Mucosa of rectum (tissue), 2 donors: Measurements from ENCODE around the gene PDZK1IP1.

Experiments
- H3K27ac ChIP-seq, 2 donors: one replicate each; pipeline ENCODE4 v1.7.0; 2013; ENCODE audit warnings: inconsistent platforms in 2 of 2, low read depth in 2 of 2, low read length in 2 of 2
- H3K27me3 ChIP-seq, 2 donors: one replicate each; pipeline ENCODE4 v1.7.0; 2013; ENCODE audit warnings: low read length in 2 of 2; ENCODE audit not compliant: control insufficient read depth in 2 of 2, insufficient read depth in 2 of 2
- H3K36me3 ChIP-seq, 2 donors: one replicate each; pipeline ENCODE4 v1.7.0; 2013; ENCODE audit warnings: low read length in 2 of 2; ENCODE audit not compliant: control insufficient read depth in 2 of 2, insufficient read depth in 2 of 2
- H3K4me1 ChIP-seq, 2 donors: one replicate each; pipeline ENCODE4 v1.7.0; 2013; ENCODE audit warnings: low read length in 2 of 2, mild to moderate bottlenecking in 1 of 2; ENCODE audit not compliant: control insufficient read depth in 2 of 2, insufficient read depth in 2 of 2
- H3K4me3 ChIP-seq, 2 donors: one replicate each; pipeline ENCODE4 v1.7.0; 2013; ENCODE audit warnings: low read length in 2 of 2
- H3K9ac ChIP-seq, 2 donors: one replicate each; pipeline ENCODE4 v1.7.0; 2013; ENCODE audit warnings: low read length in 2 of 2, low read depth in 1 of 2, mild to moderate bottlenecking in 1 of 2
- H3K9me3 ChIP-seq, 2 donors: one replicate each; pipeline ENCODE4 v1.7.0; 2013; ENCODE audit warnings: low read length in 2 of 2; ENCODE audit not compliant: control insufficient read depth in 2 of 2
- donor health status: healthy.
- donor health status: Normal muscosa, but diverticular disease.

Gene PDZK1IP1

DNA sequence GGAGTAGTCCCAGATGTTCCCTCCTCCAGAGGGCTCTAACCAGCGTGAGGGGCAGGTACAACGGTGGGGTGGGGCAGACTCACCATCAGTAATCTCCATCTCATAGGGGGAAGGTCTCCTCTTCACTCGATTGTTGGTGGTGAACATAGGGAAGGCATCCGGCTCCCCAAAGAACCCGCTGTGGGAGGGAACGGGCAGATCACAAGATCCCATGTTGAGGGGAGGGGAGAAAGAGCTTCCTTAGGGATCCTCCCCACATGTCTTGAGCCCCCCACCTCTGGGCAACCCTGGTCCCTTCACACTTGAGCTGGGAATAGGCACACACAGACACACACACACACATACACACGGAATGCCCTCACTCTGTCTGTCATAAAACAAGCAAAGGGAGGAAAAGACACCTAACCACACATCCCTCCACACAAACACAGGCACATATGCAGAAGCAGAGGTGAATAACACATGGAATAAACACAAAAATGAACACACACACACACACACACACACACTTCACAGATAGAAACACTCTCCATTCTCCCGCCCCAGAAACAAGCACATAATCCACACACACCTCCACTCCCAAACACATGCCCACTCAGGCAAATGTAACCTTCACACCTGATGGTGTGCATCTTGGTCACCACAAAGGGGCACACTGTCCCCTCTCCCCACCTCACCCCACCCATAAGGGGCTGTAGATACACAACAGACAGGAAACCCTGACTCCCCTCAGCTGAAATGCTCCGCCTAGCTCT, 34.3 kb upstream of the PDZK1IP1 start:
- Histone ChIP-seq H3K27ac (no peak overlapping the region), H3K36me3 (no peaks in the 10 kb centered on the region), H3K9me3 (no peaks in the 10 kb centered on the region), H3K4me3 (no peak overlapping the region), H3K9ac (no peak overlapping the region), H3K27me3 (peaks cover 55 to 66% of the 10 kb centered on the region in 2 donors), H3K4me1 (peaks cover 0 to 3% of the 10 kb centered on the region in 2 donors)

DNA sequence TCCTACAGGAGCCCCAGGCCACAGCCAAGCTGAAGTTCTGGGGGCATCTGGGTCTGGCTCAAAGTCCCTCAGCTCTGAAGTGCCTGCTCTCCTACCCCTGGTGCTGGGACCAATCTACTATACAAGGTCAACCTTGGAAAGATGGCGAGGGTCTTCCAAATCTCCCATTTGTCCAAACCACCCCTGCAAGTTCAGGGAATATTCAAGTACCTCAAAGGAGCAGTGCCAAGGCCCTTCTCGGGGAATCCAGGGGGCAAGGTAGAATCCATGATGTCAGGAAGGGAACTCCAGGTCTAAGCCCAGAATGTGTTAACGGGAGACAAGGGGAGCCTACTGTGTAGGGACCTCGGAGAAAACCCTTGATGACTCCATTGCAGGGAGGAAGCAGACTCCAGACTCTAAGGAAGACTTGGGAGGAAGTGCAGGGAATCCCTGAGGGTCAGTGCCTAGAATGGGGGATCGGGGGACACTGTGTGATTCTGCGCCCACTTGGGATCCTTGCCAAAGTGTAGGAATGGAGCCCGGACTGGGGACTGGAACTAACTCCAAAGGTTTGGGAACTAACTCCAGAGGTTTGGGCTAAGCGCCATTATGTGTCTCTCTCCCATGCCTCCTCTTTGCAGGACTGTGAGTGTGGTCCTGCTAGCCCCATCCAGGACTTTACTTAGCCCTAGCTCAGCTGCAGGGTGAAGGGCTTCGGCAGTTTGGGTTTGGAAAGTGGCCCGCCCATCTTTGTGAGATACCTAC, 33.5 kb upstream of the PDZK1IP1 start:
- H3K27me3 ChIP-seq, result peaks cover 48 to 59% of the 10 kb centered on the region in 2 donors
- no peaks in the 10 kb centered on the region for H3K36me3 ChIP-seq
- H3K4me1 ChIP-seq, result peaks cover 0 to 3% of the 10 kb centered on the region in 2 donors
- H3K9ac ChIP-seq, result no peak overlapping the region
- no peak overlapping the region for H3K27ac ChIP-seq
- no peak overlapping the region for H3K4me3 ChIP-seq
- H3K9me3 ChIP-seq, result no peaks in the 10 kb centered on the region

GRCh38 chr1:47222476-47222875, 32.6 kb upstream of the PDZK1IP1 start:
- Histone ChIP-seq H3K27ac (no peak overlapping the region), H3K9me3 (no peaks in the 10 kb centered on the region), H3K9ac (no peak overlapping the region), H3K4me1 (peaks cover 0 to 3% of the 10 kb centered on the region in 2 donors), H3K4me3 (no peak overlapping the region), H3K36me3 (no peaks in the 10 kb centered on the region), H3K27me3 (peaks cover 44 to 51% of the 10 kb centered on the region in 2 donors)

DNA sequence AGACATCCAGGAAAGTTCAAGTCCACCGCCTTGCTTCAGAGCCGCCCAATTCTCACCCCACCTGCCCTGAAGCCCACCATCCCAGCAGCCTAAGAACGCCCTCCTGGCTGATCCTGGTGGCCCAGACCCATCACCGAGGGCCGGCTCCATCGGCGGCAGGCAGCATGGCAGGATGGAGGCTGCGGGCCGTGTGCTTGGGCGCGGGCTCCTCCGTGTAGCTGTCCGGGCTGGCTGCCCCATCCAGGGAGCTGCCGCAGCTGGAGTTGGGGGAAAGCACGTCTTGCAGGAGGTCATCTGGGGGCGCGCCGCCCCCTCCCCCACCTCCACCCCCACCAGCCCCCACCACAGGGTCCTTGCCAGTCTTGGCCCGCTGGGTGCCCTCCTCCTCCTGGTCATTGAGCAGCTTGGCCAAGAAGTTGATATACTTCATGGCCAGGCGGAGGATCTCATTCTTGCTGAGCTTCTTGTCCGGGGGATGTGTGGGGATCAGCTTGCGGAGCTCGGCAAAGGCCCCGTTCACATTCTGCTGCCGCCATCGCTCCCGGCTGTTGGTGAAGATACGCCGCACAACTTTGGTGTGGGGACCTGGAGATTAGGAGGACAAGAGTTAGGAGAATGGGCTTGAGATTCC, 29.9 kb upstream of the PDZK1IP1 start:
- H3K9me3 ChIP-seq, result no peaks in the 10 kb centered on the region
- no peak overlapping the region for H3K27ac ChIP-seq
- no peaks in the 10 kb centered on the region for H3K4me1 ChIP-seq
- H3K4me3 ChIP-seq, result no peak overlapping the region
- no peak overlapping the region for H3K9ac ChIP-seq
- H3K36me3 ChIP-seq, result no peaks in the 10 kb centered on the region
- peaks cover 23 to 28% of the 10 kb centered on the region in 2 donors for H3K27me3 ChIP-seq

DNA sequence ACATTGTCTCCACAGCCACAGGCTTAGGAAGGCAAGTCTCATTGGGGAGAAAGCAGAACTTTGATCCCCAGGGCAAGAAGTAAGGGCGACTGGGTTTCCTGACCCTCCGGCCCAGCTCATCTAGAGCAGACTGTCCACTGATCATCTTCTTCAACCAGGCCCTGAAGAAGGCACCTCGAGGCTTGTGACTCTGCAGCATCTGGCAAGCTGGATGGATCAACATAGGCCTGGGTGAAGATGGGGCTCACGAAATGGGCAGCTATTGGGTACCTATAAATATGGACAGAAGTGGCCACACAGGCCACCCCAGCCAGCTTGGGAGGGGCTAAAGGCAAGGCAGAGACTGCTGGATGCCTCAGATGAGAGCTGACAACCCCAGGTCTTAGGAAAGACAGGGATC, 29.2 kb upstream of the PDZK1IP1 start:
- no peaks in the 10 kb centered on the region for H3K36me3 ChIP-seq
- H3K27me3 ChIP-seq, result peaks cover 16 to 21% of the 10 kb centered on the region in 2 donors
- no peaks in the 10 kb centered on the region for H3K9me3 ChIP-seq
- H3K4me3 ChIP-seq, result no peak overlapping the region
- H3K9ac ChIP-seq, result no peak overlapping the region
- no peak overlapping the region for H3K27ac ChIP-seq
- H3K4me1 ChIP-seq, result no peaks in the 10 kb centered on the region

DNA sequence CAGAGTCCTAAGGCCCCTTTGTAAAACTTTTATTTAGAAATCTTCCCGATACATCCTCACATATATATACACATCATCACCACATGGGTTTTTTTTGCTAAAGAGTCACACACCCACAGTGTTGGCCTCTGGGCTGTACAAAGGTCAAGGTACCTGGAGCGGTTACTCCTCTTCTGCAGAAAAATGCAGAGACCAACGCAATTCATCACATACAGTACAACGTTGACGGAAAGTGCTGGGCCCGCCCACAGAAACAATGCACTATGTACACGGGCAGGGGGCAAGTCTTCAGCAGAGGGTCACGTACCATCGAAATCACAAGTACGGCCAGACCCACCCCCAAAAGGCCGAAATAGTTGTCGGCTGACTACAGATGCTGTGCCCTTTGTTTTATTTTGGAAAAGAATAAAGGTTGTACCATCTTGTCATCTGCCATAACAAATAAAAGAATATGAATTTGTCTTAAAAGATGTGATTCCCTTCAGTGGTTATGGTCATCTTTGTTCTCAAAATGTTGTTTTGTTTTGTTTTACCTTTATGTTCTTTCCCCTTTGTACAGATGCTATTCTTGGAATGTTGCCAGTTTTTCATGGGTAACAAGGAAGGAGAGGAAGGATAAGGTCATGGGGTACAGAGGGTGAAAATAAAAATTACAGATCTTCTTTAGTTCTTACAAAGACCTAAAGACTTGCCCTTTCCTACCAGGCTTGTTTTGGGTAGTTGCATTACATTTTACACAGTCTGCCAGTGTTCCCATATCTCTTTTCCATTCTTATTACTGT, 26.6 kb upstream of the PDZK1IP1 start:
- H3K27ac ChIP-seq, result no peak overlapping the region
- H3K9ac ChIP-seq, result no peak overlapping the region
- H3K9me3 ChIP-seq, result no peaks in the 10 kb centered on the region
- no peak overlapping the region for H3K4me3 ChIP-seq
- peaks cover 0 to 2% of the 10 kb centered on the region in 2 donors for H3K27me3 ChIP-seq
- no peaks in the 10 kb centered on the region for H3K36me3 ChIP-seq
- peaks cover 0 to 2% of the 10 kb centered on the region in 2 donors for H3K4me1 ChIP-seq

- Histone ChIP-seq H3K9ac (no peak overlapping the region), H3K4me1 (peaks cover 0 to 2% of the 10 kb centered on the region in 2 donors), H3K27ac (no peak overlapping the region), H3K36me3 (no peaks in the 10 kb centered on the region), H3K27me3 (peaks cover 0 to 2% of the 10 kb centered on the region in 2 donors), H3K4me3 (no peak overlapping the region), H3K9me3 (no peaks in the 10 kb centered on the region)
Observed at GRCh38 chr1:47215713-47216112, 25.9 kb upstream of the PDZK1IP1 start.

DNA sequence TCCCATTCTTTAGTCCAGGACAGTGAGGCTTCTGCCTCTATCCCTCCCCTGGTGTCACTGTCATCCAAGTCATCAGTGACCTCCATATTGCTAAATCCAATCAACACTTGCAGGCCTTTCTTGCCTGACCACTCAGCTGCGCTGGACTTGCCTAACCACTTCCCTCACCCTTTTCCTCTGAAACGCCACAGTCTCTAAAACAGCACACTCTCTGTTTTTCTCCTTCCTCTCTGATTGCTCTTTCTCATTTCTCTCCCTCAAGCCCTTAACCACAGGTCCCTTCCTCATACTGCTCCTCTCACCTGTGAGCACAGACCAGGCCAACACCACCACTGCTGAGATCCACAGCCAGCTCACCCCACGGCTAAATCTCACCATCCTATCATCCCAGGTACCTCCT, 24.7 kb upstream of the PDZK1IP1 start:
- H3K4me3 ChIP-seq, result no peak overlapping the region
- H3K4me1 ChIP-seq, result peaks cover 0 to 2% of the 10 kb centered on the region in 2 donors
- H3K9me3 ChIP-seq, result no peaks in the 10 kb centered on the region
- H3K27ac ChIP-seq, result no peak overlapping the region
- no peak overlapping the region for H3K9ac ChIP-seq
- no peaks in the 10 kb centered on the region for H3K36me3 ChIP-seq
- peaks cover 0 to 8% of the 10 kb centered on the region in 2 donors for H3K27me3 ChIP-seq

DNA sequence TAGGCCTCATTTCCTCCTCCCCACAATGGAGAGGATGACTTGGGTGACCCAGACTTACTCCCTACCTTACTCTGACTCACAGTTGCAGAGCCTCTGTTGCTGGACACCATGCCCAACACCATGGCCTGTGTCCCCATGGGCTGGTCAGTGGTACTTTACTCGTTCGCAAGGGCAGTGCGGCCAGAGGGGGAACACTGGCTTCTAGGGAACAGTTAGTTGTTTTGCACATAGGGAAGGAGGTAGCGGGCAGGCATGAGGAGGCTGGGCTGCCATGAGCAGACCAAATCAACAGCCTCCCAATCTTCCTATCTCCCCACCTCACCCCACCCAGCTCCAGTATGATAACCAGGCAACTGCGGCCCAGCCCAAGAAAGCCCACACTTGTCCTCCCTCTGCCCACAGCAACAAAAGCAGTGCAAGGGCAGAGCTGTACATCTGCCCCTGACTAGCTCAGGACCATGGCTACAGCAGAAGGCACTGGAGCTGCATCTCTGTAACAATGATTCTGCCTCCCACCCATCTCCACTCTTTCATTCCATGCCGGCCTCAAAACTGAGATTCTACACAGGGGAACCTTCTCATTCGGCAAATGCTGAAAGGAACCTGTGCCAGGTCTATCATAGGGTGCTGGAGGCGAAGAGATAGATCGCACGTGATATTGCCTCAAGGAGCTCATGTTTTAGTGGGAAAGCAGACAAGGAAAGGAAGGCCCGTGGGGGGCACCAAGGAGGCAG, 23.6 kb upstream of the PDZK1IP1 start:
- no peaks in the 10 kb centered on the region for H3K36me3 ChIP-seq
- no peak overlapping the region for H3K9ac ChIP-seq
- no peaks in the 10 kb centered on the region for H3K9me3 ChIP-seq
- peaks cover 0 to 11% of the 10 kb centered on the region in 2 donors for H3K27me3 ChIP-seq
- H3K27ac ChIP-seq, result no peak overlapping the region
- peaks cover 0 to 2% of the 10 kb centered on the region in 2 donors for H3K4me1 ChIP-seq
- H3K4me3 ChIP-seq, result no peak overlapping the region
